ENCODE data around the gene GK.
"Not testable (repeated sequence)": the region's sequence is repeated elsewhere in the genome, so short reads cannot be mapped to it uniquely, and the experiment has no call there.

GK gene

DNA sequence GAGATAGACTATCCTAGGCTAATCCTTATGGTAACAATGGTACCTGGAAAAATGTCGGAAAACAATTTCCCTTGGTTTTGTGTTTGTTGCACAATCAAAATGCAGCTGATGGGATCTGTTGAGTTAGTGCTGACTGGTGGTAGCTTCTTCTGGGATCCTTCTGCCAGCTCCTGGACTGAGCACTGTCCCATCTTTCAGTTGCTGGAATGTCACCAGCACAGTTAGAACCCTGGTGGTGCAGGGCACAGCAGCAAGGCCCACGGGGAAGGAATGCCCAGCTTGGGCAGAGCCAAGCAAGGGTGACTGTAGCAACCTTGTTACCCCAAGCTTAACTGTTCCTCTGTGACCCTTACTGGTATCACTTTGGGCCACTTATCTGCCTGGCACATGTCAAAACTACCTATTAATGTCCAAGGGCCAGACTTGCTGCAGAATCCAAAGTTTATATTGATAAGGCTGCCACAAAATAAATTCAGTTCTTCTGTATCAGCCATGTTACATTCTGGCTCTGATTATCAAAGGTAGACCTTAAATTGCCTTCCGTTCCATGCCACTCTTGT is 53.1 kb downstream of the GK start:
- no peak for DNase-seq (ENCODE audit: low read depth in 2 of 2)

DNA sequence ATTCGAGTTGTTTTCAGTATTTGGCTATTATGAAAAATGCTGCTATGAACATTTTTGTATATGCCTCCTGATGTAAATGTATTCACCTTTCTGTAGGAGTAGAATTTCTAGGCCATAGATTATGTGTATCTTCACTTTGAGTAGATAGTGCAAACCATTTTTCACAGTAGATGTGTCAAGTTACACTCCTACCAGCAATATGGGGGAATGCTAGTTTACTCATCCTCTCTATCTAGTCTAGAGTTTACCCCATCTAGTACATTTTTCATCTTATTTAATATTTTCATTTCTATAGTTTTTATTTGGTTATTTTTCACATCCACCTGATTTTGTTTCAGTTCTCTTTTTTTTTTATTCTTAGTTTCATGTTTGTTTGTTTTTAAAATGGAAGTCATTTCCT is 59.0 kb downstream of the GK start:
- no peak for DNase-seq (ENCODE audit: low read depth in 2 of 2)

- DNase-seq (ENCODE audit: low read depth in 2 of 2) = peak in 1 of 2 donors; percentile 2
Observed at GRCh38 chrX:30713061-30713525, 59.9 kb downstream of the GK start.

- no peak for DNase-seq (ENCODE audit: low read depth in 2 of 2)
Observed at GRCh38 chrX:30714138-30714537, 60.9 kb downstream of the GK start.

DNA sequence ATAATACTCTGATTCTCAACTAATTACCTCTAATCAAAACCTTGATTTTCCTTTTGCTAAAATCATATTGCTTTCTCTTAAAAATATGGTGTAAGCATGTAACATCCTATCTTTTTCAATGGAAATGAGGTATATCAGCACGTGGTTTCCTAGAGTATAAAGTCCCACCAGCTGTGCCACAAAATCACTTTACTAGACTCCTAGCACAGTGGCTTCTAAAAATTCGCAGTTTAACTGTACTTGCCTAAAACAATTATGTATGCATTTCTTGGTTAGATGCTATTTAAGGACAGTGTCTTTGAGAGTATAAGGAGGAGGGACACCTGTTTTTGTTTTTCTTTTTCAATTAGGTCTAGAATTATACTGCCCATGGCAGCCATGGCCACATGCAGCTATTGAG is 62.8 kb downstream of the GK start:
- DNase-seq (ENCODE audit: low read depth in 2 of 2) = no peak

GRCh38 chrX:30733852-30734660 is 80.8 kb downstream of the GK start:
- DNase-seq (ENCODE audit: low read depth in 2 of 2) = no peak

GRCh38 chrX:30734782-30735181 is 81.6 kb downstream of the GK start:
- DNase-seq (ENCODE audit: low read depth in 2 of 2) = no peak

- DNase-seq (ENCODE audit: low read depth in 2 of 2) = peak; percentile 22 to 43
Observed at GRCh38 chrX:30735839-30736238, 82.6 kb downstream of the GK start.

DNA sequence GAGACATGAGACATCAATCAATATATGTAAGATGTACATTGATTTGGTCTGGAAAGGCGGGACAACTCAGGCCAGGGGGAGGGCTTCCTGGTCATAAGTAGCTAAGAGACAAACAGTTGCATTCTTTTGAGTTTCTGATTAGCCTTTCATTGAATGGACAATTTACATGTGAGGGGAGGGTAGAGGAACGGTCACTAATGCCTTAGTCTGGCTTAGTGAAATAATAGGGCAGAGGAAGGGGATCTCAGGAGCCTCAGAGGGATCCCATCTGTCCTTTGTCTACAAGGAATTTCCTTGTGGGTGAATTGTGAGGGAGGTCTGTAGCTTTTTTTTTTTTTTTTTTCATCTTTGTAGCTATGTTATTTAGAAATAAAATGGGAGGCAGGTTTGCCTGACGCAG is 88.3 kb downstream of the GK start:
- DNase-seq (ENCODE audit: low read depth in 2 of 2) = no peak

- DNase-seq (ENCODE audit: low read depth in 2 of 2) = no peak
Observed at GRCh38 chrX:30748342-30748960, 95.2 kb downstream of the GK start.

DNA sequence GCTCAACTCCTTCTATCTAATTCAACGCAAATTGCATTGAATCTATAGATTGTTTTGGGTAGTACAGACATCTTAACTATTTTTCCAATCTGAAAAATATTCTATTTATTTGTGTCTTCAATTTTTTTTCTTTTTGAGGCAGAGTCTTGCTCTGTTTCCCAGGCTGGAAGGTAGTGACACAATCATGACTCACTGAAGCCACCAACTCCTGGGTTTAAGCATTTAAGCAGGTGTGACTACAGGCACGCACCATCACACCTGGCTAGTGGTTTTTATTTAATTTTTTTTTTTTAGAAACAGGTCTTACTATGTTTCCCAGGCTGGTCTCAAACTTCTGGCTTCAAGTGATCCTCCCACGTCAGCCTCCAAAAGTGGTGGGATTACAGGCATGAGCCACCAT is 98.3 kb downstream of the GK start:
- no peak for DNase-seq (ENCODE audit: low read depth in 2 of 2)

DNA sequence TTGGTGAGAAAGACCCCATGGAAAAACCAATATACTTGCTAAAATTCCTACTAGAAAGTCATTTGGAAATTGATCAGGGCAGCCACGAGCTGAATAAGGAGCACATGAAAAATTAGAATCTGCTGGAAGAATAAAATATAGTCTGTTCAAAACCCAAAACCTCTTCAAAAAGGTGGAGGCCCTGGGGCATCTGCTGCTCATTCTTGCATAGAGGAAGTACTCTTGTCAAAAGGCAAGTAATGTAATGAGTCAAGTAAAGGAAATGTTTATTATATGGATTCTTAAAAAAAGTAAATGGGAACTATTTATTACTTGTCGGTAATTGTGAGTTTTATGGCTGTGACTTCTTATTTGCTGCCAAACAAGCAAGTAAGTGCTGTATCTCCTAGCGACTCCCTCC is 109.5 kb downstream of the GK start:
- DNase-seq (ENCODE audit: low read depth in 2 of 2) = no peak

GRCh38 chrX:30773764-30774163 is 120.5 kb downstream of the GK start:
- not testable (repeated sequence) for DNase-seq (ENCODE audit: low read depth in 2 of 2)

DNA sequence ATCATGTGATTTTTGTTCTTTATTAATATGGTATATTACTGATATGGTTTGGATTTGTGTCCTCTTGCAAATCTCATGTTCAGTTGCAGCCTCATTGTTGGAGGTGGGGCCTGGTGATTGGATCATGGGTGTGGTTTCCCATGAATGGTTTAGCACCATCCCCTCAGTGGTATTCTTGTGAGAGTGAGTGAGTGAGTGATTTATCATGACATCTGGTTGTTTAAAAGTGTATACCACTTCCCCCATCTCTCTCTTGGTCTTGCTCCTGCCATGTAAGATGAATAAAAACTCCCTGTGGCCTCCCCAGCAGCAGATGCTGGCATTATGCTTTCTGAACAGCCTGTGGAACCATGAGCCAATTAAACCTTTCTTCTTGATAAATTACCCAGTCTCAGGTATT is 124.4 kb downstream of the GK start:
- DNase-seq (ENCODE audit: low read depth in 2 of 2) = no peak

DNA sequence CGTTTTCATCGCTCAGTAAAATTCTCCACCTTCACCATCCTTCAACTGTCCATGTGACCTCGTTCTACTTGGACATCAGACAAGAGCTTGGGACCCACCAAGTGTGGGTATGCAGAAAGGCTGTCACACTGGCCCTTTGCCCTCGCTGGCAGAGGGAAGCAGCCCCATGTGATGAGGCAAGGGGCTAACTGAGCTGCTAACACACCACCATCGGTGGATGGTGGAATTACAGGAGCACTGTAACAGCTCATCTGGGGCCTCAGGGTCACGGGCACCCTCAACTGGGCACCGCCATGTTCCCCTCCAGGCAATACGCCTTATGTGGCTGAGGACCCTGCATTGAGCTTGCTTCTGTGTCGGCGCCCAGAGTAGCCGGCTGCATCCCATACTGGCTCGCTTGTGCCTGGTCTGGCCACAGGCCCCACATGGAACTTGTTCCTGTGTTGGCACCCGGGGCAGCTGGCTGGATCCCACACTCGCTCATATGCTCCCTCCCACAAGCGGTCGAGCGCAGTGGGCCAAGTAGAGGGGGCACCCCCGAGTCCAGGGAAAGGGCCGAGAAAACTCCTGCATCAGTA is 126.3 kb downstream of the GK start:
- no peak for DNase-seq (ENCODE audit: low read depth in 2 of 2)
